Ureter (tissue), 1 donor: Measurements from ENCODE around the gene SDK1. TPM values are rescaled to one million over a fixed set of nuclear protein-coding genes. Genes with fewer than 3 reads are reported as not detected.

ENCODE experiments used
- DNase-seq: peaks from one replicate; pipeline ENCODE4 v3.0.0-alpha.2; 2020; ENCODE audit warnings: low spot score
- total RNA-seq: library from RNA; stranded (reverse); gene quantifications from one replicate; pipeline ENCODE4 v1.2.4, GENCODE V29; 2023
- donor health status: DM: yes; HTN: yes; CAD: no.

Gene SDK1
- total RNA-seq, 1 donor from 2014 or later, result 27.3 TPM

- no peak for DNase-seq
Observed at GRCh38 chr7:3408814-3409595, 108.0 kb downstream of the SDK1 start.

- no peak for DNase-seq
Observed at GRCh38 chr7:3412871-3413270, 111.8 kb downstream of the SDK1 start.

- no peak for DNase-seq
Observed at GRCh38 chr7:3415861-3416312, 114.8 kb downstream of the SDK1 start.

GRCh38 chr7:3416453-3416852 lies 115.4 kb downstream of the SDK1 start:
- DNase-seq, result no peak

GRCh38 chr7:3425087-3425486 lies 124.0 kb downstream of the SDK1 start:
- DNase-seq, result no peak

GRCh38 chr7:3426064-3426463 lies 125.0 kb downstream of the SDK1 start:
- no peak for DNase-seq

- DNase-seq, result no peak
Observed at GRCh38 chr7:3427957-3428356, 126.9 kb downstream of the SDK1 start.

GRCh38 chr7:3429981-3430380 lies 128.9 kb downstream of the SDK1 start:
- no peak for DNase-seq

GRCh38 chr7:3430588-3430987 lies 129.5 kb downstream of the SDK1 start:
- no peak for DNase-seq

- no peak for DNase-seq
Observed at GRCh38 chr7:3431306-3431705, 130.3 kb downstream of the SDK1 start.

GRCh38 chr7:3432911-3433310 lies 131.9 kb downstream of the SDK1 start:
- DNase-seq, result no peak

GRCh38 chr7:3434611-3435010 lies 133.6 kb downstream of the SDK1 start:
- DNase-seq, result no peak

GRCh38 chr7:3436112-3436511 lies 135.1 kb downstream of the SDK1 start:
- DNase-seq, result no peak

GRCh38 chr7:3436746-3437145 lies 135.7 kb downstream of the SDK1 start:
- no peak for DNase-seq

GRCh38 chr7:3437467-3437866 lies 136.4 kb downstream of the SDK1 start:
- DNase-seq, result no peak

GRCh38 chr7:3438352-3438751 lies 137.3 kb downstream of the SDK1 start:
- no peak for DNase-seq

- no peak for DNase-seq
Observed at GRCh38 chr7:3439333-3440030, 138.4 kb downstream of the SDK1 start.

- no peak for DNase-seq
Observed at GRCh38 chr7:3440509-3440908, 139.5 kb downstream of the SDK1 start.

- DNase-seq, result no peak
Observed at GRCh38 chr7:3443716-3444115, 142.7 kb downstream of the SDK1 start.

- DNase-seq, result no peak
Observed at GRCh38 chr7:3446786-3447185, 145.7 kb downstream of the SDK1 start.

GRCh38 chr7:3451701-3452100 lies 150.6 kb downstream of the SDK1 start:
- DNase-seq, result no peak

GRCh38 chr7:3453398-3453797 lies 152.3 kb downstream of the SDK1 start:
- DNase-seq, result no peak
